HCT116 (cell line): Measurements from ENCODE around the gene USP36. TPM values are rescaled to one million over a fixed set of nuclear protein-coding genes. Genes with fewer than 3 reads are reported as not detected.

Experiments used
- ATAC-seq: fragments of 200-7000 bp; cut with Tn5 transposase; 2 replicates; pipeline ENCODE4 v1.9.1; 2020; ENCODE audit warnings: mild to moderate bottlenecking, moderate library complexity
- BruUV-seq: library from RNA; stranded (reverse); fragments of 400-500 nt; replicated peaks from 2 replicates; lab custom pipeline; 2021; lab: Mats Ljungman, UMichigan
- CTCF ChIA-PET: fragments of 300-600 bp; sonication (Branson Sonifier 250); formaldehyde crosslinking; loops from one replicate; lab custom pipeline; 2021; ENCODE audit warnings: antibody characterized with exemption; lab: Charles Lee
- POLR2A ChIA-PET: fragments of 300-600, 350-600 bp; sonication (Branson Sonifier 250); formaldehyde crosslinking; loops from one replicate; lab custom pipeline; 2021; ENCODE audit warnings: antibody characterized with exemption; lab: Charles Lee
- RAD21 ChIA-PET, 2 experiments: fragments of 300-600 bp; sonication (Branson Sonifier 250); formaldehyde crosslinking; loops; one replicate each; lab custom pipeline; 2023; ENCODE audit warnings: low total read pairs in 2 of 2; ENCODE audit not compliant: uncharacterized antibody in 2 of 2, unreplicated experiment in 2 of 2, low non-redundant PET in 1 of 2; lab: Charles Lee
- DNase-seq: peaks from one replicate; pipeline ENCODE4 v3.0.0-alpha.2; 2010; ENCODE audit warnings: low read depth, low spot score
- H2AFZ ChIP-seq: fragments of 200-600 bp; shearing (Covaris generic), sonication (generic); 2 replicates; pipeline ENCODE4 v1.6.1; 2017; ENCODE audit warnings: low read depth, mixed run types, mixed read lengths, antibody characterized with exemption, low read length; ENCODE audit not compliant: poor library complexity, severe bottlenecking
- H3K27ac ChIP-seq: 2 replicates; pipeline ENCODE4 v1.5.1; 2012; ENCODE audit warnings: low read depth, low read length
- H3K27me3 ChIP-seq: fragments of 200-600 bp; sonication (generic); 2 replicates; pipeline ENCODE4 v1.6.1; 2016; ENCODE audit warnings: mixed run types, low read length, mixed read lengths; ENCODE audit not compliant: insufficient read depth
- H3K36me3 ChIP-seq, 2 experiments: fragments of 200-500 bp in 1 of 2; fragments of 200-600 bp in 1 of 2; sonication (Bioruptor generic) in 1 of 2; sonication (generic) in 1 of 2; 2 replicates each; pipeline versions ENCODE4 v1.5.1 to v1.6.1; 2014 to 2016; ENCODE audit warnings: low read length in 2 of 2, inconsistent platforms in 1 of 2, mixed read lengths in 1 of 2, mixed run types in 1 of 2; ENCODE audit not compliant: insufficient read depth in 2 of 2, control insufficient read depth in 1 of 2
- H3K4me1 ChIP-seq, 2 experiments: fragments of 200-600 bp in 1 of 2; sonication (generic) in 1 of 2; 2 replicates each; pipeline versions ENCODE4 v1.5.1 to v1.6.1; 2012 to 2017; ENCODE audit warnings: low read length in 2 of 2, inconsistent platforms in 1 of 2, mild to moderate bottlenecking in 1 of 2, mixed read lengths in 1 of 2, mixed run types in 1 of 2, moderate library complexity in 1 of 2; ENCODE audit not compliant: insufficient read depth in 2 of 2, control insufficient read depth in 1 of 2
- H3K4me2 ChIP-seq: fragments of 200-600 bp; sonication (generic); 2 replicates; pipeline ENCODE4 v1.6.1; 2017; ENCODE audit warnings: mixed run types, low read length, mixed read lengths
- H3K4me3 ChIP-seq, 2 experiments: fragments of 200-600 bp in 1 of 2; sonication (generic) in 1 of 2; replicated peaks in 1 of 2; 2 replicates each; pipeline ENCODE4 v1.5.1; 2011 to 2016; ENCODE audit warnings: low read length in 2 of 2, control low read depth in 1 of 2, low read depth in 1 of 2, mild to moderate bottlenecking in 1 of 2, mixed read lengths in 1 of 2, mixed run types in 1 of 2
- H3K79me2 ChIP-seq: fragments of 200-600 bp; sonication (generic); 2 replicates; pipeline ENCODE4 v1.6.1; 2017; ENCODE audit warnings: mild to moderate bottlenecking, mixed run types, low read length, moderate library complexity, mixed read lengths; ENCODE audit not compliant: insufficient read depth
- H3K9ac ChIP-seq: fragments of 200-600 bp; sonication (generic); 2 replicates; pipeline ENCODE4 v1.6.1; 2016; ENCODE audit warnings: low read length, mixed read lengths
- H3K9me2 ChIP-seq: fragments of 200-600 bp; sonication (generic), shearing (Covaris generic); 2 replicates; pipeline ENCODE4 v1.6.1; 2017; ENCODE audit warnings: mixed run types, mild to moderate bottlenecking, moderate library complexity; ENCODE audit not compliant: insufficient read depth
- H3K9me3 ChIP-seq, 2 experiments: fragments of 200-500 bp in 1 of 2; fragments of 200-600 bp in 1 of 2; sonication (Bioruptor generic) in 1 of 2; sonication (generic) in 1 of 2; 2 replicates each; pipeline ENCODE4 v1.6.1; 2014 to 2017; ENCODE audit warnings: low read length in 2 of 2, mixed read lengths in 2 of 2, inconsistent platforms in 1 of 2, low read depth in 1 of 2, mild to moderate bottlenecking in 1 of 2, mixed run types in 1 of 2, moderate library complexity in 1 of 2; ENCODE audit not compliant: control insufficient read depth in 1 of 2, insufficient read depth in 1 of 2
- H4K20me1 ChIP-seq: fragments of 200-600 bp; sonication (generic), shearing (Covaris generic); 2 replicates; pipeline ENCODE4 v1.6.1; 2017; ENCODE audit warnings: mixed run types, mild to moderate bottlenecking, moderate library complexity; ENCODE audit not compliant: insufficient read depth
- CEBPB ChIP-seq: IDR thresholded peaks from 2 replicates; pipeline ENCODE4 v1.6.1; 2012; ENCODE audit warnings: low read depth
- EZH2phosphoT487 ChIP-seq: fragments of 200-600 bp; IDR thresholded peaks from 2 replicates; pipeline ENCODE4 v1.6.1; 2018; ENCODE audit warnings: antibody characterized with exemption, borderline replicate concordance
- POLR2A ChIP-seq: IDR thresholded peaks from 2 replicates; pipeline ENCODE4 v1.7.0; 2011; ENCODE audit warnings: borderline replicate concordance; ENCODE audit not compliant: insufficient read depth, insufficient read length; ENCODE audit errors: extremely low read depth
- RAD21 ChIP-seq: IDR thresholded peaks from 2 replicates; pipeline ENCODE4 v1.6.1; 2012; ENCODE audit warnings: low read depth, mild to moderate bottlenecking
- SIN3A ChIP-seq: IDR thresholded peaks from 2 replicates; pipeline ENCODE4 v1.6.1; 2012; ENCODE audit warnings: low read depth
- SP1 ChIP-seq: IDR thresholded peaks from 2 replicates; pipeline ENCODE4 v1.6.1; 2012; ENCODE audit warnings: low read depth
- SRF ChIP-seq: IDR thresholded peaks from 2 replicates; pipeline ENCODE4 v1.6.1; 2012; ENCODE audit warnings: low read depth
- YY1 ChIP-seq: IDR thresholded peaks from 2 replicates; pipeline ENCODE4 v1.6.1; 2011; ENCODE audit warnings: low read length, low read depth, moderate library complexity, mild to moderate bottlenecking; ENCODE audit not compliant: insufficient replicate concordance; ENCODE audit errors: extremely low read depth
- ZNF274 ChIP-seq: fragments of 200-500 bp; sonication (Bioruptor generic); IDR thresholded peaks from 2 replicates; pipeline ENCODE4 v1.6.1; 2014; ENCODE audit warnings: mild to moderate bottlenecking, low read depth, low read length, inconsistent platforms
- intact Hi-C: fragments of 100-400 bp; cut with micrococcal nuclease; formaldehyde crosslinking; loops from 2 replicates; pipeline ENCODE4 v1.10.0; 2022
- total RNA-seq: library from RNA; stranded (reverse); gene quantifications from one replicate; pipeline ENCODE4 v1.2.1, GENCODE V29; 2021; ENCODE audit not compliant: unreplicated experiment
- TF ChIP-seq, protein P1 (sequence below): IDR thresholded peaks from 2 replicates; pipeline ENCODE4 v1.6.1; 2012; ENCODE audit warnings: low read depth
- TF ChIP-seq, protein P2 (sequence below): IDR thresholded peaks from 2 replicates; pipeline ENCODE4 v1.6.1; 2012

Gene USP36
- total RNA-seq, 1 experiment from 2014 or later, result 104 TPM

DNA sequence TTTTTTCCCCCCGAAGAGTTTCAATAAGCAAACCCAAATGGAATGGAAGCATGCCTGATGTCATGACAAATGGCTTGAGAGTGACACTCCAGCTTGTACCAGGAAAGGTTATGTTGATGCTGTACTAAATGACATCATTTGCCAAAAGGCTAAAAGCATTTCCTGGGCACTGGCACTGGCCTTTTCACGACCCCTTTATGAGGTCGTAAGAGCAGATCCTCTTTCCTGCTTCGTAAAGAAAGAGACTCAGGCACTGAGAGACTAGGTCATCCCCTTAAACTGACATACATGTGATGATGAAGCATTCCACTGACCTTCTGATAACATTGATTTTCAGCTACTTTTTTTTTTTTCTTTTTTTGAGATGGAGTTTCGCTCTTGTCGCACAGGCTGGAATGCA is 31.9 kb upstream of the USP36 start:
- no peak overlapping the region for H3K27ac ChIP-seq
- ATAC-seq, result no peak
- RAD21 ChIA-PET, result no interaction called here
- H3K9ac ChIP-seq, result no peak overlapping the region
- H3K27me3 ChIP-seq, result no peaks in the 10 kb centered on the region
- POLR2A ChIA-PET, result interaction anchor here (0.9 kb wide), 1 partner anchor 103 kb away, joined by 4 read pairs; no protein-coding TSS in a partner anchor
- H3K4me3 ChIP-seq, result no peak overlapping the region
- intact Hi-C loops, result no loop called here
- peaks cover 0 to 7% of the 10 kb centered on the region in 2 experiments; a peak in 1 of 4 replicates for H3K36me3 ChIP-seq
- no peaks in the 10 kb centered on the region; the same call in 1 of the 2 replicates for H3K79me2 ChIP-seq
- DNase-seq, result no peak
- H3K4me2 ChIP-seq, result no peak overlapping the region
- no peaks in the 10 kb centered on the region for H3K9me2 ChIP-seq
- CTCF ChIA-PET, result no interaction called here
- peaks cover 13 to 44% of the 10 kb centered on the region in 2 experiments for H3K4me1 ChIP-seq
- H3K9me3 ChIP-seq, result no peaks in the 10 kb centered on the region
- no peak overlapping the region for H2AFZ ChIP-seq
- TF ChIP-seq, protein P1, sequence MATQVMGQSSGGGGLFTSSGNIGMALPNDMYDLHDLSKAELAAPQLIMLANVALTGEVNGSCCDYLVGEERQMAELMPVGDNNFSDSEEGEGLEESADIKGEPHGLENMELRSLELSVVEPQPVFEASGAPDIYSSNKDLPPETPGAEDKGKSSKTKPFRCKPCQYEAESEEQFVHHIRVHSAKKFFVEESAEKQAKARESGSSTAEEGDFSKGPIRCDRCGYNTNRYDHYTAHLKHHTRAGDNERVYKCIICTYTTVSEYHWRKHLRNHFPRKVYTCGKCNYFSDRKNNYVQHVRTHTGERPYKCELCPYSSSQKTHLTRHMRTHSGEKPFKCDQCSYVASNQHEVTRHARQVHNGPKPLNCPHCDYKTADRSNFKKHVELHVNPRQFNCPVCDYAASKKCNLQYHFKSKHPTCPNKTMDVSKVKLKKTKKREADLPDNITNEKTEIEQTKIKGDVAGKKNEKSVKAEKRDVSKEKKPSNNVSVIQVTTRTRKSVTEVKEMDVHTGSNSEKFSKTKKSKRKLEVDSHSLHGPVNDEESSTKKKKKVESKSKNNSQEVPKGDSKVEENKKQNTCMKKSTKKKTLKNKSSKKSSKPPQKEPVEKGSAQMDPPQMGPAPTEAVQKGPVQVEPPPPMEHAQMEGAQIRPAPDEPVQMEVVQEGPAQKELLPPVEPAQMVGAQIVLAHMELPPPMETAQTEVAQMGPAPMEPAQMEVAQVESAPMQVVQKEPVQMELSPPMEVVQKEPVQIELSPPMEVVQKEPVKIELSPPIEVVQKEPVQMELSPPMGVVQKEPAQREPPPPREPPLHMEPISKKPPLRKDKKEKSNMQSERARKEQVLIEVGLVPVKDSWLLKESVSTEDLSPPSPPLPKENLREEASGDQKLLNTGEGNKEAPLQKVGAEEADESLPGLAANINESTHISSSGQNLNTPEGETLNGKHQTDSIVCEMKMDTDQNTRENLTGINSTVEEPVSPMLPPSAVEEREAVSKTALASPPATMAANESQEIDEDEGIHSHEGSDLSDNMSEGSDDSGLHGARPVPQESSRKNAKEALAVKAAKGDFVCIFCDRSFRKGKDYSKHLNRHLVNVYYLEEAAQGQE, result no peak
- no peak for TF ChIP-seq SP1
- TF ChIP-seq ZNF274, result no peak
- TF ChIP-seq, protein P2, sequence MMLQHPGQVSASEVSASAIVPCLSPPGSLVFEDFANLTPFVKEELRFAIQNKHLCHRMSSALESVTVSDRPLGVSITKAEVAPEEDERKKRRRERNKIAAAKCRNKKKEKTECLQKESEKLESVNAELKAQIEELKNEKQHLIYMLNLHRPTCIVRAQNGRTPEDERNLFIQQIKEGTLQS, result no peak
- TF ChIP-seq SRF, result no peak
- TF ChIP-seq EZH2phosphoT487, result no peak
- TF ChIP-seq CEBPB, result no peak
- TF ChIP-seq SIN3A, result no peak
- no peak for TF ChIP-seq POLR2A
- no peak for TF ChIP-seq YY1
- TF ChIP-seq RAD21, result no peak
- TF ChIP-seq, all 23 proteins: peak for 0
- BruUV-seq, result no TSS peak
- H4K20me1 ChIP-seq, result no peaks in the 10 kb centered on the region
